GM19023 (cell line): Measurements from ENCODE around the gene TMEM208.

Source experiments
- ATAC-seq: cut with Tn5 transposase; IDR thresholded peaks from one replicate; pipeline ENCODE4 v1.9.1; 2021; ENCODE audit warnings: mild to moderate bottlenecking, moderate library complexity; ENCODE audit not compliant: unreplicated experiment

TMEM208 gene

GRCh38 chr16:67271446-67271845 is 44.5 kb downstream of the TMEM208 start:
- no peak for ATAC-seq

- ATAC-seq = no peak
Measured at GRCh38 chr16:67275321-67275720, 48.4 kb downstream of the TMEM208 start.

GRCh38 chr16:67277294-67277998 is 50.5 kb downstream of the TMEM208 start:
- no peak for ATAC-seq

GRCh38 chr16:67277999-67278772 is 51.3 kb downstream of the TMEM208 start:
- ATAC-seq = no peak
